ENCODE data around the gene IGFLR1.

The IGFLR1 gene

DNA sequence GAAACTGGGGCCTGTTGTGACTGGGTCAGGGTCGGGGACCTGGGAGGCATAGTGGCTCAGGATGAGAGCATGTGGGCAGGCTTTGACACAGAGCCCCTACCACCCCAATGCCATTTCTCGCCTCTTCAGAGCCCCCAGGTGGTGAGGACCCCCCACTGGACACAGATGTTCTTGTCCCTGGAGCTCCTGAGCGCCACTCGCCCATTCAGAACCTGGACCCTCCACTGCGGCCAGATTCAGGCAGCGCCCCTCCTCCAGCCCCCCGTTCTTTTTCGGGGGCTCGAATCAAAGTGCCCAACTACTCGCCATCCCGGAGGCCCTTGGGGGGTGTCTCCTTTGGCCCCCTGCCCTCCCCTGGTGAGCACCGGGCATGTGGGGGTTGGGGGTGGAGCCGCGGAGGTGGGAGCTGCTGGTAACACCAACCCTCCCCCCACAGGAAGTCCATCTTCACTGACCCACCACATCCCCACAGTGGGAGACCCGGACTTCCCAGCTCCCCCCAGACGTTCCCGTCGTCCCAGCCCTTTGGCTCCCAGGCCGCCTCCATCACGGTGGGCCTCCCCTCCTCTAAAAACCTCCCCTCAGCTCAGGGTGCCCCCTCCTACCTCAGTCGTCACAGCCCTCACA, 10.4 kb downstream of the IGFLR1 start:
- TF ChIP-seq TOX (CRISPR knock-in tag; IDR thresholded peaks at IDR 0.05; ENCODE audit: borderline replicate concordance) (no peak), ARNTL (CRISPR knock-in tag; IDR thresholded peaks at IDR 0.05; ENCODE audit: borderline replicate concordance, low read depth) (no peak), ZFP3 (CRISPR knock-in tag; IDR thresholded peaks at IDR 0.05) (no peak), ZNF70 (CRISPR knock-in tag; IDR thresholded peaks at IDR 0.05) (no peak), PPARA (CRISPR knock-in tag; IDR thresholded peaks at IDR 0.05; ENCODE audit: borderline replicate concordance) (no peak), CSDC2 (CRISPR knock-in tag; IDR thresholded peaks at IDR 0.05) (no peak), CREB5 (CRISPR knock-in tag; IDR thresholded peaks at IDR 0.05; ENCODE audit: low read depth) (no peak), GLIS3 (CRISPR knock-in tag; IDR thresholded peaks at IDR 0.05) (no peak), ISL1 (CRISPR knock-in tag; IDR thresholded peaks at IDR 0.05) (no peak), TCF4 (CRISPR knock-in tag; IDR thresholded peaks at IDR 0.05; ENCODE audit: borderline replicate concordance) (no peak), ZFP30 (CRISPR knock-in tag; IDR thresholded peaks at IDR 0.05) (no peak), ZNF8 (CRISPR knock-in tag; IDR thresholded peaks at IDR 0.05) (no peak), ZC3H10 (CRISPR knock-in tag; IDR thresholded peaks at IDR 0.05) (no peak)
- TF ChIP-seq, protein P1, sequence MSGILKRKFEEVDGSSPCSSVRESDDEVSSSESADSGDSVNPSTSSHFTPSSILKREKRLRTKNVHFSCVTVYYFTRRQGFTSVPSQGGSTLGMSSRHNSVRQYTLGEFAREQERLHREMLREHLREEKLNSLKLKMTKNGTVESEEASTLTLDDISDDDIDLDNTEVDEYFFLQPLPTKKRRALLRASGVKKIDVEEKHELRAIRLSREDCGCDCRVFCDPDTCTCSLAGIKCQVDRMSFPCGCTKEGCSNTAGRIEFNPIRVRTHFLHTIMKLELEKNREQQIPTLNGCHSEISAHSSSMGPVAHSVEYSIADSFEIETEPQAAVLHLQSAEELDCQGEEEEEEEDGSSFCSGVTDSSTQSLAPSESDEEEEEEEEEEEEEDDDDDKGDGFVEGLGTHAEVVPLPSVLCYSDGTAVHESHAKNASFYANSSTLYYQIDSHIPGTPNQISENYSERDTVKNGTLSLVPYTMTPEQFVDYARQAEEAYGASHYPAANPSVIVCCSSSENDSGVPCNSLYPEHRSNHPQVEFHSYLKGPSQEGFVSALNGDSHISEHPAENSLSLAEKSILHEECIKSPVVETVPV (CRISPR knock-in tag; IDR thresholded peaks at IDR 0.05) = no peak
- TF ChIP-seq, protein P2, sequence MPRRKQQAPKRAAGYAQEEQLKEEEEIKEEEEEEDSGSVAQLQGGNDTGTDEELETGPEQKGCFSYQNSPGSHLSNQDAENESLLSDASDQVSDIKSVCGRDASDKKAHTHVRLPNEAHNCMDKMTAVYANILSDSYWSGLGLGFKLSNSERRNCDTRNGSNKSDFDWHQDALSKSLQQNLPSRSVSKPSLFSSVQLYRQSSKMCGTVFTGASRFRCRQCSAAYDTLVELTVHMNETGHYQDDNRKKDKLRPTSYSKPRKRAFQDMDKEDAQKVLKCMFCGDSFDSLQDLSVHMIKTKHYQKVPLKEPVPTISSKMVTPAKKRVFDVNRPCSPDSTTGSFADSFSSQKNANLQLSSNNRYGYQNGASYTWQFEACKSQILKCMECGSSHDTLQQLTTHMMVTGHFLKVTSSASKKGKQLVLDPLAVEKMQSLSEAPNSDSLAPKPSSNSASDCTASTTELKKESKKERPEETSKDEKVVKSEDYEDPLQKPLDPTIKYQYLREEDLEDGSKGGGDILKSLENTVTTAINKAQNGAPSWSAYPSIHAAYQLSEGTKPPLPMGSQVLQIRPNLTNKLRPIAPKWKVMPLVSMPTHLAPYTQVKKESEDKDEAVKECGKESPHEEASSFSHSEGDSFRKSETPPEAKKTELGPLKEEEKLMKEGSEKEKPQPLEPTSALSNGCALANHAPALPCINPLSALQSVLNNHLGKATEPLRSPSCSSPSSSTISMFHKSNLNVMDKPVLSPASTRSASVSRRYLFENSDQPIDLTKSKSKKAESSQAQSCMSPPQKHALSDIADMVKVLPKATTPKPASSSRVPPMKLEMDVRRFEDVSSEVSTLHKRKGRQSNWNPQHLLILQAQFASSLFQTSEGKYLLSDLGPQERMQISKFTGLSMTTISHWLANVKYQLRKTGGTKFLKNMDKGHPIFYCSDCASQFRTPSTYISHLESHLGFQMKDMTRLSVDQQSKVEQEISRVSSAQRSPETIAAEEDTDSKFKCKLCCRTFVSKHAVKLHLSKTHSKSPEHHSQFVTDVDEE (CRISPR knock-in tag; IDR thresholded peaks at IDR 0.05) = no peak
- TF ChIP-seq, protein P3, sequence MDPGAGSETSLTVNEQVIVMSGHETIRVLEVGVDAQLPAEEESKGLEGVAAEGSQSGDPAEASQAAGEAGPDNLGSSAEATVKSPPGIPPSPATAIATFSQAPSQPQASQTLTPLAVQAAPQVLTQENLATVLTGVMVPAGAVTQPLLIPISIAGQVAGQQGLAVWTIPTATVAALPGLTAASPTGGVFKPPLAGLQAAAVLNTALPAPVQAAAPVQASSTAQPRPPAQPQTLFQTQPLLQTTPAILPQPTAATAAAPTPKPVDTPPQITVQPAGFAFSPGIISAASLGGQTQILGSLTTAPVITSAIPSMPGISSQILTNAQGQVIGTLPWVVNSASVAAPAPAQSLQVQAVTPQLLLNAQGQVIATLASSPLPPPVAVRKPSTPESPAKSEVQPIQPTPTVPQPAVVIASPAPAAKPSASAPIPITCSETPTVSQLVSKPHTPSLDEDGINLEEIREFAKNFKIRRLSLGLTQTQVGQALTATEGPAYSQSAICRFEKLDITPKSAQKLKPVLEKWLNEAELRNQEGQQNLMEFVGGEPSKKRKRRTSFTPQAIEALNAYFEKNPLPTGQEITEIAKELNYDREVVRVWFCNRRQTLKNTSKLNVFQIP (CRISPR knock-in tag; IDR thresholded peaks at IDR 0.05; ENCODE audit: borderline replicate concordance, low read depth) = no peak

DNA sequence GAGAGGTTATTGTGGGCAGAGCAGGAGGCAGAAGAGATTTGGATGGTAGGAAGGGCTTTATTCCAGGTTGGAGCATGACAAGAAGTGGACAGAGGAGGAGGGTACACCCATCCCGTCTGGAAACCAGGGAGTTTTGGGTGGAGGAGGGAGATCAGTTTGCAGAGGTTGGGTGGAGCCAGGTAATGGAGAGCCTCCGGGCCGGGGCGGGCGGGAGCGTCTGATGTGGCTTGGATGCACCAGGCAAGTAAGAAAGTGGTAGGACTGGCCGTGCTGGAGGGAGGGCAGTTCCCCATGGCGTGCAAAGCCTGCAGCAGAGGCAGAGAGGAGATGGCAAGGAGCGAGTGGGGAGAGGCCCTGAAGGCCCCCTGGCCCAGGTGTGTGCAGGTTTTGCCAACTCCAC, 10.9 kb downstream of the IGFLR1 start:
- ATAC-seq = no peak
- TF ChIP-seq ESRRG (CRISPR knock-in tag; IDR thresholded peaks at IDR 0.05) = no peak
- TF ChIP-seq RARB (CRISPR knock-in tag; IDR thresholded peaks at IDR 0.05) = no peak
- TF ChIP-seq SNAI2 (CRISPR knock-in tag; IDR thresholded peaks at IDR 0.05) = no peak
- no peak for TF ChIP-seq CREB5 (CRISPR knock-in tag; IDR thresholded peaks at IDR 0.05; ENCODE audit: low read depth)
- TF ChIP-seq ZFP3 (CRISPR knock-in tag; IDR thresholded peaks at IDR 0.05) = no peak
- TF ChIP-seq, protein P2 (CRISPR knock-in tag; IDR thresholded peaks at IDR 0.05) = no peak
- no peak for TF ChIP-seq OSR1 (CRISPR knock-in tag; IDR thresholded peaks at IDR 0.05)
- TF ChIP-seq ZNF8 (CRISPR knock-in tag; IDR thresholded peaks at IDR 0.05) = no peak
- no peak for TF ChIP-seq TCF4 (CRISPR knock-in tag; IDR thresholded peaks at IDR 0.05; ENCODE audit: borderline replicate concordance)
- TF ChIP-seq BACH2 (CRISPR knock-in tag; IDR thresholded peaks at IDR 0.05; ENCODE audit: borderline replicate concordance) = no peak
- no peak for TF ChIP-seq ZNF70 (CRISPR knock-in tag; IDR thresholded peaks at IDR 0.05)
- TF ChIP-seq, protein P1 (CRISPR knock-in tag; IDR thresholded peaks at IDR 0.05) = no peak

More for the DNA sequence above, 10.4 kb downstream of the IGFLR1 start:
- ATAC-seq = no peak

Measured in SK-N-SH treated with all-trans-retinoic acid at 6 μM for 48 hours (cell line).